HTERT RPE-1 (cell line): ENCODE measurements around the gene ATF7IP.

Experiments
- in situ Hi-C: fragments of 300-500 bp; cut with MboI; formaldehyde crosslinking; loops from 4 replicates; pipeline ENCODE4 v1.14.3; 2020; ENCODE audit warnings: low sequenced_read_pairs

ATF7IP gene

GRCh38 chr12:14481201-14481600 is 115.7 kb downstream of the ATF7IP start:
- in situ Hi-C loops, result no loop called here

GRCh38 chr12:14482361-14482760 is 116.9 kb downstream of the ATF7IP start:
- in situ Hi-C loops, result no loop called here

DNA sequence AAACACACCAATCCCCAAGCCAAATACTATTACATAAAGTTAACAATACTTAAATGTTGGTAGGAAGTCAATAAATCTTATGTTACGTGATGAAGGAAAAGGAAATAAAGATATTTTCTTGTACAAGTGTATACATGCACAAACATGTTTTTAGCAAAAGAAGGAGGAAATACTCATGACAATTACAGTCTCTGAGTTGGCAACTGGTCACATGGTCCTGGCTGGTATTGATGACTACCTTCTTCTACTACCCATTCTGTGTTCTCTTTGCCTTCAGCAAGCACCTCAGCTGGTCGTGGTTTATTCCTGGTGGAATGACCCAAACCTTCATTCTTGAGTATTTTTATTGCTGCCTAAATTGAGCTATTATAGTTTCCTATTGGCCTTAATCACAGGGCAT is 117.4 kb downstream of the ATF7IP start:
- in situ Hi-C loops, result no loop called here

DNA sequence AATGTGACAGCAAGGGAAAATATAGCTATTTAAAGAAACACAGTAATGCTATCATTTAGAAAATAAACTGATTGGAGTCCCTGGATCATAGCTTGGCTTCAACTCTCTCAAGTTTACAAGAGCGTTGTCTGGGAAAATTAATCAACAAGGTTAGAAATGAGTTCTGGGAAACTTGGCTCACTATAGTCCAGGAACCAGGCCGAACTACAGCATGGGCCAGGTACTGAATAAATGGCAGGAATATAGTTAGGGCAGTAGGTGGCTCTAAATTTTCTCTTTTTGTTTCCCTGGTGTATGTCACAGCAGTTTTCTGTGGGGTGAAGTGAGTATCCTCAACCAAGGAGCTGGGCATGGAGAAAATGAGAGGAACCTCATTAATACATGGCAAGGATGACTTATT is 129.8 kb downstream of the ATF7IP start:
- in situ Hi-C loops, result no loop called here

DNA sequence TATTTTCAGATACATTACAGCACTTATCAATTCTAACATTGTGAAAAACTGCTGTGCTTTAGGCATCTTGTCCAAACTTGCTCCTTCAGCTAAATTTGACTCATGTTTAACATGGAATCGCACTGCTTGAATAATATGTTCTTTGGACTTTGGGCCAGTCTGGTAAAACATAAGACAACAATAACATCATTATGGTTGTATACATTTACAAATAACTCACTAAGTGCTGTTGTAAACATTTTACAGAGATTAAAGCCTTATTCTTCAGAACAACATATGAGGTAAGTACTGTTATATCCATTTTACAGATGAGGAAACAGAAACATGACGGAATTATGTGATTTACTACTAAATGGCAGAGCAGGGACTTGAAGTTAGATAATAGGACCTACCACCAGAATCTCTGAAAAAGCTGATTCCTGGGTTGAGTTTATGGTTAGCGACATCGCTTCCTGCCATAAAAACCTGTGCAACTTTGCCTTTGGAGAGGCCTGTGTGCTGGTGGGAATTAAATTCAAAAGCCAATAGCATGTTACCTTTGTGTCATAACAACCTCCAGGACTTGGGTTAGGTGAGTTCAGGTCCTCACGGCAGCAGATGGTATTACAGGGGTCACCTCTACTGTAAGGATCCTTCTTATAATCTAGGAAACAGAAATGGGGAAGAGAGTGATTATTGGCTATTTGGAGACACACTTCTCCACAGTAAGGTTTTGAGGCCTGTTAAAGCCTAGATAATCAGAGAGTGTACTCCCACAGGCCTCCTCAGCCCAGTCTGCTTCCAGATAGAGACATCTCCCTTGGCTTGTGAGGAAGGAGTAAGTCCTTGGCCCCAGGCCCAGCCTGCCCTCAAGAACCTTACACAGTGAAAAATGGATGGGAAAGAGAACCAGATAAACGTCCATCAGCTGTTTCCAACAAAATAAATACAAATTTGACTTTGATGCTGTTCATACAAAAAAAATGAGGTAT is 140.4 kb downstream of the ATF7IP start:
- in situ Hi-C loops, result no loop called here

DNA sequence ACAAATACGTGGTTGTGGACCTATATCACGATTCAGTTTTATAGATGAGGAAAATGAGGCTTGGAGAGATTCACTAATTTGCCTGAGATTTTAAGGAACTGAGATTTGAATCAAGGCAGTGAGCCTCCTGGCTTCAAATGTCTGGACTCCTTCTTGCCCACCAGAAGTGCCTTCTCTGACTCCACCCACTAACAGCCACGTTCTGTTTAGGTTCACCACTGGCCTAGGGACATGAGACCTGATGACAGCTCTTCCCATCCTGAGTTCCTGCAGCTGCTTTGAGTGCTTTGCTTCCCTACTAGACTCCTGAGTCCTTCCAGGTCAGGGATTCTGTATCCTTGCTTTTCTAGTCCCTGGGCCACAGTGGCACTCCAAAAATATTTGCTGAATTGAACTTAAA is 145.1 kb downstream of the ATF7IP start:
- in situ Hi-C loops, result no loop called here

DNA sequence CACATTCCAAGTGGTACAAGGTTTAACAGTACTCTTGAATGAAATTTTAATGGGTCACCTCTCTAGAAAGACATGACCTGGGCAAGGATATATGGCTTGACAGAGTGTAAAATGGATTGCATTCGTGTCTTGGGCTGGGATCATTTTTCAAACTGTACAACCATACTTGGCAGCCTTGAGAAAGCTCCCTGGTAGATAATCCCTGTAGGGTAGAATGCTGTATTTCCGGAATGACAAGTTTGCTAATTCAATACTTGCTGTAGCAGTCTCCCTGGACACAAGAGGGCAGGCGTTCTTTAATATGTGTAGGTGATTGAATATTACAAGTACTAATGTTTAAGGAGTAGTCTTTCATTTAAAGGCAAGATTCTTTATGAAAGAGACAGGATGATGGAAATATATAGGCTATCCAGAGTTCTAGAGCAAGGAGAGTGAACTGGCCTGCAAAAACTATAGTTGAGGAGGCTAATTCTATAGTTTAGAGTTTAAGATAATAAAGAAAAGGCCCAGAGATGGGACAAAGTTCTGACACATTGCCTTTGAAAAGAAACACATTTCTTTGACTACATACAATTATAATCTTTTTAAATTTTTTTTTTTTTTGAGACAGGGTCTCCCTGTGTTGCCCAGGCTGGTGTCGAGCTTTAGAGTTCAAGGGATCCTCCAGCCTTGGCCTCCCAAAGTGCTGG is 148.8 kb downstream of the ATF7IP start:
- in situ Hi-C loops, result no loop called here

- in situ Hi-C loops, result no loop called here
Observed at GRCh38 chr12:14514946-14515345, 149.5 kb downstream of the ATF7IP start.

DNA sequence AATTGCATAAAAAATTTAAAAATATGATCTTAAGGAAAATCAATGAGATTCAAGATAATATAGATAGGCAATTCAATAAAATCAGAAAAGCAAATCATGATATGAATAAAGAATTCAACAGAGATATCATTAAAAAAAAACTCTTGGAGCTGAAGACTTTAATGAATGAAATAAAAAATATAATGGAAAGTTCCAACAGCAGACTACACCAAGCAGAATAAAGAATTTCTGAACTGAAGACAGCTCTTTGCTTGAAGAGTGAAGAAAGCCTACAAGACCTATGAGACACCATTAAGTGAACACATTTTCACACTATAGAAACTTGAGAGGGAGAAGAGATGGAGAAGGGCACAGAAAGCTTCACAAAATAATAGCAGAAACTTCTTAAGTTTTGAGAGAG is 156.3 kb downstream of the ATF7IP start:
- in situ Hi-C loops, result no loop called here

- in situ Hi-C loops, result no loop called here
Observed at GRCh38 chr12:14525964-14526363, 160.5 kb downstream of the ATF7IP start.

DNA sequence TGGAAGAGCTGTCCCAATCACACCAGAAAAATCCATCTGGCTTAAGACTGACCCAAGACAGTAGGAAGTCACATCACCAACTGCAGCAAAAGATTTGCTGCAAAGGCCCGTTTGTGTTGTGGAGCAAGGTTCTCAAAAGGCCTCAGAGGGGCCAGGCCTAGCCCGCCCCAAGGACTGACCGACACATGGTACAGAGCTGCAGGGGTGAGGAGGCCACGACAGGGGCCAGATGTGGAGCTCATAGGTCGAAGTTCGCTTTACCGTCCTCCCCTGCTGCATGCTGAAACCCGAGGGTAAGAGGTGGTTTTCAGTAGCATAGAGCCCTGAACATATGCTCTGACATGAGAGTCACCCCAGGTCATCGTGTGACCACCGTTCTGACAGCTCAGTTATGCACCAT is 166.7 kb downstream of the ATF7IP start:
- in situ Hi-C loops, result no loop called here

- in situ Hi-C loops, result no loop called here
Observed at GRCh38 chr12:14537088-14537487, 171.6 kb downstream of the ATF7IP start.

DNA sequence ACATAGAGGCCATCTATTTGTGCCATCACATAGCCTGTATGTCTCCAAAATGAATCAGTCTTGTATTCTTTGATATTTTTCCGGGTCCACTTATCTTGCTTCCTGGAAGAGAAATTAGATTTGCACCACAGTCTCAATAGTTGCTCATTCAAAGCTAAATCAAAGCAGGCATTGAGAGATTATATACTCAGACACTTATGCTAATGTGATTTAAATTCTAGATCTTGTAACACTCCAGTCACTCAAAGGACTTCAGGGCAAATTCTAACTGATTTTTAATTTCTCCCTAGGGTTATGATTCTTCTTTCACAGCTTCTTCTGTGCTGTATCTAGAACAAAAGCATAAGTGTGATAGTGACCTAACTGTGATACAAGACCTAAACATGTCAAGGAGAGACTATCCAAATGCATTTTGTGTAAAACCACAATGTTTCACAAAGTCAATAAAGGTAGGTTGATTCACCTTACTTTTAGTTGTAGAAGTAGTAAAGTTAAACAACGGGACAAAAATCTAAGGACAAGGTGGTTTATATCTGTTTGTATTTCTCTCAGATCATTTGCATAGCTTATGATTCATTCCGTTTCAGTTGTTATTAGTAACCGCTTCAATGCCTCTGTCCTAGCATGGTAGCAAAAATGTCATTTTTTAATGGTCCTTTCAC is 175.4 kb downstream of the ATF7IP start:
- in situ Hi-C loops, result no loop called here

DNA sequence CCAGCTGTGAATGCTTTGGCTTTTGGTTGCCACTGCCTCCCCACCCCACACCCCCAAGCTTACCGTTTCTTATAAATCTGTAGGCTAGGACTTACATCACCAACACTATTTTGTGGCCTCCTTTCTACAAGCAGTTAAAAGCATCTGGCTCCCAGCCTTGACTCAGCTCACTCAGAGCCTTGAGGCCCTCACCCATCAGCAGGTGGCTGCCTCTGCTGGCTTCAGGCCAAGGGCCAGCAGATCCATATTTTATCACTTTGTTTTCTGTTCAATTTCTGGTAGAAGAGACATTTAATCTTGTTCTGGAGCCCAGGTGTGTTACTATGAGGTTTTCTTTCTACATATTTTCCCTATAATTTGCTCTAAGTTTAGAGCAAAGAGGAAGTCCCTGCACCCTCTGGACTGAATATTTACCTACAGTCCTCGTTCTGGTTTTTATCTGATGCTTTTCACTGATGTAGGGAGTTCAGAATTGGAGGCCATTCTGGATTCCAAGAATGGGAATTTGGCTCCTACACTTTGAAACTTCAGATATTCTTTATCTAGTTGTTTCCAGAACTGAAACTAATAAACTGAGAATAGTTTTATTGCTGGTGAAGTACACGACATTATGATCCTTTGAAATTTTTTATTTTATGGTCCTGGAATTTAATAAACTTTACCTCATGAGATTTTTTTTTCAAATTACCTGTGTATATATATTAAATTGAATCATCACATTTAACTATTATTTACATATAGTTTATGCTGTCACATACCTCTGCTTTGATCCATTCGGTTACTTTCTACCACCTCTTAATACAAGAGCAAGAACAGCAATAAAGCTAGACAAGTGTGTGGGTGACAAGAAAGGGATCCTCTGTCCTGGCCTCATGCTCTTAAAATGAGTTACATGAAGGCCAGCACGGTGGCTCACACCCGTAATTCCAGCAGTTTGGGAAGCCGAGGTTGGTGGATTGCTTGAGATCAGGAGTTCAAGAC is 180.0 kb downstream of the ATF7IP start:
- in situ Hi-C loops, result no loop called here

- in situ Hi-C loops, result no loop called here
Observed at GRCh38 chr12:14547571-14547970, 182.1 kb downstream of the ATF7IP start.

GRCh38 chr12:14548609-14549008 is 183.1 kb downstream of the ATF7IP start:
- in situ Hi-C loops, result no loop called here
